Endodermal cell (in vitro differentiated cells): ENCODE results near the gene AGAP9. TPM values are rescaled to one million over a fixed set of nuclear protein-coding genes. Genes with fewer than 3 reads are reported as not detected.
A peak's percentile ranks its signal among the peaks of the same experiment; 100 is the strongest.
"Not testable (repeated sequence)": the region's sequence is repeated elsewhere in the genome, so short reads cannot be mapped to it uniquely, and the experiment has no call there.

Experiments
- DNase-seq: peaks from one replicate; pipeline ENCODE4 v3.0.0-alpha.2; 2017
- H3K27ac ChIP-seq: 2 replicates; pipeline ENCODE4 v1.5.1; 2013; ENCODE audit warnings: mild to moderate bottlenecking, low read depth, low read length, moderate library complexity
- H3K27me3 ChIP-seq: 2 replicates; pipeline ENCODE4 v1.6.1; 2013; ENCODE audit warnings: mild to moderate bottlenecking, low read length, moderate library complexity; ENCODE audit not compliant: insufficient read depth, control insufficient read depth, poor library complexity, severe bottlenecking
- H3K36me3 ChIP-seq: 2 replicates; pipeline ENCODE4 v1.7.0; 2013; ENCODE audit warnings: mild to moderate bottlenecking, low read length, moderate library complexity; ENCODE audit not compliant: control insufficient read depth, insufficient read depth
- H3K4me1 ChIP-seq: one replicate; pipeline ENCODE4 v1.7.0; 2013; ENCODE audit warnings: low read length; ENCODE audit not compliant: control insufficient read depth, insufficient read depth
- H3K4me3 ChIP-seq: 2 replicates; pipeline ENCODE4 v1.5.1; 2013; ENCODE audit warnings: mild to moderate bottlenecking, low read length, moderate library complexity
- H3K9ac ChIP-seq: 2 replicates; pipeline ENCODE4 v1.6.1; 2013; ENCODE audit warnings: mild to moderate bottlenecking, low read length, moderate library complexity; ENCODE audit not compliant: poor library complexity, severe bottlenecking; ENCODE audit errors: extremely low read depth
- H3K9me3 ChIP-seq: 2 replicates; pipeline ENCODE4 v1.6.1; 2013; ENCODE audit warnings: mild to moderate bottlenecking, low read length, moderate library complexity; ENCODE audit not compliant: control insufficient read depth
- H3K27ac Mint-ChIP-seq: 2 replicates; pipeline ENCODE4 v1.8.0; 2020; ENCODE audit warnings: mixed read lengths
- H3K27me3 Mint-ChIP-seq: 2 replicates; pipeline ENCODE4 v1.8.0; 2021; ENCODE audit warnings: mild to moderate bottlenecking, mixed read lengths; ENCODE audit not compliant: insufficient read depth
- H3K36me3 Mint-ChIP-seq: 2 replicates; pipeline ENCODE4 v1.8.0; 2020; ENCODE audit warnings: low read depth, mixed read lengths
- H3K4me1 Mint-ChIP-seq: 2 replicates; pipeline ENCODE4 v1.8.0; 2020; ENCODE audit warnings: mixed read lengths
- H3K4me3 Mint-ChIP-seq: 2 replicates; pipeline ENCODE4 v1.8.0; 2020; ENCODE audit warnings: mild to moderate bottlenecking, moderate library complexity, mixed read lengths
- H3K9me3 Mint-ChIP-seq: 2 replicates; pipeline ENCODE4 v1.8.0; 2020; ENCODE audit warnings: mild to moderate bottlenecking, mixed read lengths
- CTCF ChIP-seq: fragments of 200-600 bp; sonication (generic); conservative IDR thresholded peaks from 2 replicates; pipeline ENCODE4 v1.5.0; 2021; ENCODE audit warnings: antibody characterized with exemption, mild to moderate bottlenecking
- WGBS, 2 experiments: methylation state at CpG; one replicate each; pipeline versions ENCODE4 v1.1.5 to v1.1.7; 2013; ENCODE audit warnings: missing lambda C conversion rate in 2 of 2, mixed read lengths in 1 of 2; ENCODE audit not compliant: insufficient coverage in 1 of 2, insufficient read length in 1 of 2; 5-methylcytosine and 5-hydroxymethylcytosine counted together
- total RNA-seq, 2 donors: library from RNA; stranded (reverse); fragmentation: NEBNext Ultra II Directional in 1 of 2; extraction: Animal tissue kit (Norgen Biotek cat#: 25700) in 1 of 2; gene quantifications; 2 replicates in 1 of 2; 3 replicates in 1 of 2; pipeline ENCODE4 v1.2.1, GENCODE V29; 2021

The AGAP9 gene
- total RNA-seq, 2 donors from 2014 or later = 14.4 to 17.0 TPM

DNA sequence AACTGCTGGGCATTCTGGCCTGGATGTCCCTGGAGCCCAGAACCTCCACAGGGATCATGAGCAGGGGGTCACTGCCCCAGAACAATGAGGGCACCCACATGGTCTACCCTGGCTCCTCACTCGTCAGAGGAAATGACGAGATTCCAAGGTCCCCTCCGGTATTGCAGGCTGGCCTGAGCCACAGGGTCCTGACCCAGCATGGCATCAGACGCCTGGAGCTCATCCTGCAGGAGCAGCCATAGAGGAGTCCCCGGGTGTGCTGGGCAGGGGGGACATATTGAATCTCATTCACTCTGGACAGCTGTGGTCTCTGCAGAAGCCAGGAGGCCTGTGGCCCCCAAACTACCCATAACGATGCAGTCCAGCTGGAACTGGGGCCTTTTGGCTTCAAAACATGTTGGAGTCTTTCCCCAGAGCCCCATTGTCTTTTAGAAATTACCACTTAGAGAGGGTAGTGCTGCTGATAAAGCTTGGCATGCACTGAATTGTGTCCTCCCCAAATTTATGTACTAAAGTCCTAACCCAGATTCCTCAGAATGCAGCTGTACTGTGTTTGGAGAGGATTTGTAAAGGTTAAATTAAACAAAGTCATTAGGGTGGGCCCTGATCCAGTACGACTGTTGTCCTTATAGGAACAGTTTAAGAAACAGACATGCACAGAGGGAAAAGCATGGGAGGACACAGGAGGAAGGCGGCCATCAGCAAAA, 67.2 kb downstream of the AGAP9 start:
- Histone ChIP-seq H3K4me3 (no peak overlapping the region), H3K36me3 (no peaks in the 10 kb centered on the region), H3K9me3 (no peaks in the 10 kb centered on the region), H3K27me3 (no peaks in the 10 kb centered on the region), H3K4me1 (peaks cover 12% of the 10 kb centered on the region), H3K27ac (no peak overlapping the region), H3K9ac (no peak overlapping the region)
- Mint-ChIP-seq H3K9me3 (no peaks in the 10 kb centered on the region), H3K4me1 (peaks cover 17% of the 10 kb centered on the region), H3K27ac (peak overlapping the region; percentile 5), H3K4me3 (no peak overlapping the region), H3K36me3 (no peaks in the 10 kb centered on the region), H3K27me3 (peaks cover 4% of the 10 kb centered on the region)
- no peak for TF ChIP-seq CTCF
- 91 to 94% methylated on average over 6 to 8 of the region's 8 CpGs for WGBS, 2 experiments
- DNase-seq = peak; percentile 39

DNA sequence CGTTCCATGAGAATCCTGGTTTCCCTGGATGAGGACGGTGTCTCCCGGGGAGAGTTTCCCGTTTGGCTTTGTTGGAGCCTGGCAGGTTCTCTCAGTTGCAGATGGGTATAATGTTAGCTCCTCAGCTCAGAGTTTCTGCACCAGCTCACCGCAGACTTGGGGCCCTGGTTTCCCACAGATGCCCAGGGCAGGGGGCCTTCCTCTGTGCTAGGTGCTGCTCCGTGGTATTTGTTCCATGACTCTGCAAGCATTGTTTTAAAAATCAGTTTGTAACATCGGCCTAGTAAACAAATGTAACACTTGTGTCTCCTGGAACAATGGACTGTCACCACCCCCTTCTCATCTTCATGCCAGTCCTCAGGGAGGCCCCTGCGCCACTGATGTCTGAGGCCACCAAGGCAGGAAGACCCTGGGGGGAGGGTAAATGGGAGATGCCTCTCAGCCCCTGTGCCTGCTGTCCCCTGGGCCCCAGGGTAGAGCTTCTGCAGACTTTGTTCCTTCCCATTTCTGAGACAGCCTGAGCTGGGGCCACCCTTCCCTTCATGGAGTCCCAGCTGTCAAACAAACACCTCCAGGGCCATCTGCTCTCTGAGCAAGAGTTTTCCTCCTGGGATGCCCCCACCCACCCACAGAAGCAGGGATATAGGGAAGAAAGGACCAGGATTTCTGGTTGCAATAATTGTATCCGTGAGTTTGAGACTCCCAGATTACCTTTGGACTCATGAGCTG, 67.9 kb downstream of the AGAP9 start:
- not testable (repeated sequence) for H3K36me3 Mint-ChIP-seq

GRCh38 chr10:47454780-47455058, 68.7 kb downstream of the AGAP9 start:
- Mint-ChIP-seq H3K27ac (no peak overlapping the region), H3K4me1 (peaks cover 15% of the 10 kb centered on the region), H3K4me3 (no peak overlapping the region), H3K36me3 (no peaks in the 10 kb centered on the region), H3K27me3 (peaks cover 4% of the 10 kb centered on the region), H3K9me3 (no peaks in the 10 kb centered on the region)
- H3K36me3 ChIP-seq = no peaks in the 10 kb centered on the region
- DNase-seq = no peak
- no peaks in the 10 kb centered on the region for H3K27me3 ChIP-seq
- no peak for TF ChIP-seq CTCF
- H3K4me1 ChIP-seq = peaks cover 12% of the 10 kb centered on the region
- 94 to 100% methylated on average over 3 of the region's 3 CpGs for WGBS, 2 experiments
- no peak overlapping the region for H3K4me3 ChIP-seq
- no peaks in the 10 kb centered on the region for H3K9me3 ChIP-seq
- no peak overlapping the region for H3K27ac ChIP-seq
- no peak overlapping the region for H3K9ac ChIP-seq

More for the DNA sequence above, 67.9 kb downstream of the AGAP9 start:
- peak; percentile 44 for DNase-seq
- H3K9me3 Mint-ChIP-seq, H3K4me3 Mint-ChIP-seq, H3K27me3 ChIP-seq, H3K9me3 ChIP-seq, H3K9ac ChIP-seq, H3K27me3 Mint-ChIP-seq, H3K36me3 ChIP-seq, H3K27ac Mint-ChIP-seq, H3K27ac ChIP-seq, H3K4me3 ChIP-seq: not testable (repeated sequence)
- H3K4me1 Mint-ChIP-seq = peaks cover 15% of the 10 kb centered on the region
- H3K4me1 ChIP-seq = peaks cover 12% of the 10 kb centered on the region
- WGBS, 2 experiments = 68 to 84% methylated on average over 7 to 9 of the region's 9 CpGs
